ENCODE measurements around the gene HIGD1A.
A peak's percentile ranks its signal among the peaks of the same experiment; 100 is the strongest.

Gene HIGD1A

DNA sequence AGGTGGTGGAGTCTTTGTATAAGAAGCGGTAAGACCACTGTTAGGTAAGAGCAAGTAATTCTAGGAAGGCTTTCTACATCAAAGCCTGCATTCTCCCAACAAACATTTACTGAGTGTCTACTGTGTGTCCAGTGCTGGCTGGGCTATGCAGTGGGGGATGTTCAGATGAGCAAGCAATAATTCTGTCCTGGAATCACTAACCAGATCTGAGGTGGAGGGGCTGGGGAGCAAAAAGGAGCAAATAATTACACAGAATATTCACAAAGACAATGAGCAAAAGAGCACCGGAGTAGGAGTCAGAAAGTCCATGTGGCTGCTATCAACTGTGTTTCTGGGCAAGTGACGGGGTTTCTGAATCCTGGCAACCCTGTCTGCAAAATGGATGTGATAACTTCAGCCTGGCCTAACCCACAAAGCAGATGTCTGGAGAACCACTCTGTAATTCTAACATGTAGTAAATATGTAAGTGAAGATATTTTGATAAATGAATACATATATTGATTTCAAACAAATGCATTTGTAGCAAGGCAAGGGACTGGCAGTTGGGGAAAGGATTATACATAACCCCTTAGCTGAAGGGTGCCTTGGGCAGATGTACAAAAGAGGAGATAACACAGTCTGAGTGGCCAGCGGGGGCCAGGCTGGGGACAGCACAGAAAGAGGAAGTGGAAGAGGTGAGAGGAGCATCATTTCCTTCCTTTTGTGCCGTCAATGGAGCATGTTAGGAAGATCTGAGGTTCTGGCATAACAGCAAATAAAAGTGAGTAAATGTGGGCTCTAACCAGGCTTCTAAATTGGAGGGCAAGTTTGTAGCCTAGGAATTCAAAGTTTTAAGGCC lies 42.6 kb upstream of the HIGD1A start:
- H3K4me2 ChIP-seq = peak overlapping the region; percentile 65 to 94 (median 80)
- H4K20me1 ChIP-seq = no peaks in the 10 kb centered on the region
- peak overlapping the region; percentile 39 to 71 (median 55); a peak in 19 of 22 replicates for H3K9ac ChIP-seq
- H3K36me3 ChIP-seq = no peaks in the 10 kb centered on the region
- H3K27me3 ChIP-seq = no peaks in the 10 kb centered on the region
- peak overlapping the region in 3 of 10 experiments; percentile 2 to 28 (median 15); a peak in 4 of 20 replicates for H3K4me3 ChIP-seq
- TF ChIP-seq Cebpa-rat (IDR thresholded peaks at IDR 0.05) = no peak
- H3K4me1 ChIP-seq = peaks cover 39 to 70% (median 63%) of the 10 kb centered on the region in 10 experiments
- H3K9me3 ChIP-seq (replicated peaks in 1 of 11) = no peaks in the 10 kb centered on the region
- H3K27ac ChIP-seq = peak overlapping the region; percentile 58 to 80 (median 75); a peak in 21 of 22 replicates

- no peak overlapping the region for H3K4me3 ChIP-seq
- H3K9me3 ChIP-seq (replicated peaks in 1 of 11) = no peaks in the 10 kb centered on the region
- H3K27ac ChIP-seq = no peak overlapping the region
- H3K27me3 ChIP-seq = no peaks in the 10 kb centered on the region
- no peaks in the 10 kb centered on the region for H3K36me3 ChIP-seq
- H3K9ac ChIP-seq = no peak overlapping the region
- H4K20me1 ChIP-seq = no peaks in the 10 kb centered on the region
- peak overlapping the region in 8 of 11 experiments; percentile 33 to 59 (median 46); a peak in 15 of 22 replicates for H3K4me2 ChIP-seq
- H3K4me1 ChIP-seq = peaks cover 37 to 64% (median 56%) of the 10 kb centered on the region in 10 experiments
- no peak for TF ChIP-seq Cebpa-rat (IDR thresholded peaks at IDR 0.05)
Measured at GRCh38 chr3:42844815-42845214, 40.5 kb upstream of the HIGD1A start.

DNA sequence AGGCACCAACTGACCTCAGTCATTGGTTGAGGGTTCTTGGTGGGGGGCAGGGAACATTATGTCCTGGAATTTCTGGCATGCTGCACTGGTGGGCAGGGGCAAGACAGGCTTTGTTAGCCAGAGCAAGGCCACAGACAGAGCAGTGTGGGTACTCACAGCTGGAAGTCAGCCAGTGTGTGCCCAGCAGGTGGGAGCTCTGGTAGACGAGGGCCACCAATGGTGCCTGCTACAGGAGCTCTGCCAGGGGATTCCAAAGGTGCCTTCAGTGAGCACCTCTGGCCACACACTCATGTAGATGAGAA lies 40.1 kb upstream of the HIGD1A start:
- H3K4me1 ChIP-seq = peaks cover 37 to 64% (median 57%) of the 10 kb centered on the region in 10 experiments

DNA sequence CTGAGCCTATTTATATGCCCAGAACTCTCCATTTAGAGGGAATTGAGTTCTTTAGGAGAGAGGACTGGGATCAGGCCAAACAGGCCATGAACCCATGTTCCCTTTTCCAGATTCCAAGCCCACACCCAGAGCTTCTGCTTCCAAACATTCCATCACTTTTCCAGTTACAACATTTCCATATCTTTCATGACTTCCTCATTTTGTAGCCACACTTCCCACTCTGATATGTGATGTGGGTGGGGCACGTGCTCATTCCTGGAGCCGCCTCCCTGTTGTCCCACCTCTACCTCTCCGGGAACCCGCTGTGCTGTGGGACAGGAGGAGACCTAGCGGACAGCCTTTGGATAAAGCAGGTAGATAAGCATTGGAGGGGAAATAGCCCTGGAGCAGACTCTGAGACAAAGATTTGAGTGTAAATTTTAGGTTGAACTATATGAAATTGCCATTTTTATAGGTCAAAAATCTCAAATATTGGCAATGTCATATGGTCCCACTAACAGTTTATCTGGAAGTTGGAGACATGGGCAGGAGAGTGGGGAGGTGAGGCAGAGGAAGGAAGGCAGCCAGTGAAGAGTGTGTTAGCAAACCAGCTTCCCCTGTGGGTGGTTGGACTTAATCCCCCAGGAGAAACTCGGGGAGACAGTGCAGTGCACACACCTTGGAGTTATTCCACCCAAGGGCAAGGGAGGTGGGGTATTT lies 39.6 kb upstream of the HIGD1A start:
- H3K9ac ChIP-seq = no peak overlapping the region

More for the DNA sequence above, 40.1 kb upstream of the HIGD1A start:
- H4K20me1 ChIP-seq = no peaks in the 10 kb centered on the region
- H3K27ac ChIP-seq = no peak overlapping the region
- H3K4me3 ChIP-seq = no peak overlapping the region
- H3K36me3 ChIP-seq = no peaks in the 10 kb centered on the region
- no peaks in the 10 kb centered on the region for H3K27me3 ChIP-seq
- H3K9ac ChIP-seq = no peak overlapping the region
- peak overlapping the region in 9 of 11 experiments; percentile 30 to 59 (median 46); a peak in 16 of 22 replicates for H3K4me2 ChIP-seq
- H3K9me3 ChIP-seq (replicated peaks in 1 of 11) = no peaks in the 10 kb centered on the region
- no peak for TF ChIP-seq Cebpa-rat (IDR thresholded peaks at IDR 0.05)

DNA sequence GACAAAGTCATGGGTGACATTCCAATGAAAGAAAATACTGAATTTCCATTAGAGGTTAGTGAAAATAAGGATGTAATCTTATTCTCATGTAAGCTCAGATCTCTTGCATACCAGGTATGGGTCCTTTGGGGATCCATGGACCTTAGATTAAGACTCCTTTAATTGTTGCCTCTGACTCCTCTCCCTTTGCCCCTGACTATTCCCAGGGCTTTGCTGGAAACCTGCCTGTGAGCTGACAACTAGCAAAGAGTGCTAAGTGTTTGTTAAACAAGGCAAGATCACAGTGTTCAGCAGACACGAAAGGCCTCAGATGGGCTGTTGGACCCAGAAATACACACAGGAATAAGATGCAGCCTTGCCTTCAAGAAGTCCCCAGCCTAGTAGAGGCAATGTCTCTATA lies 37.0 kb upstream of the HIGD1A start:
- Histone ChIP-seq H3K9ac (no peak overlapping the region), H4K20me1 (no peaks in the 10 kb centered on the region), H3K36me3 (no peaks in the 10 kb centered on the region), H3K4me3 (no peak overlapping the region), H3K4me1 (peaks cover 17 to 35% (median 31%) of the 10 kb centered on the region in 10 experiments), H3K27me3 (no peaks in the 10 kb centered on the region), H3K27ac (no peak overlapping the region), H3K4me2 (no peak overlapping the region), H3K9me3 (replicated peaks in 1 of 11) (no peaks in the 10 kb centered on the region)
- no peak for TF ChIP-seq Cebpa-rat (IDR thresholded peaks at IDR 0.05)

More for the DNA sequence above, 39.6 kb upstream of the HIGD1A start:
- H3K4me3 ChIP-seq = no peak overlapping the region
- peak overlapping the region; percentile 6 to 59 (median 46); a peak in 20 of 22 replicates for H3K4me2 ChIP-seq
- no peak overlapping the region for H3K27ac ChIP-seq
- H4K20me1 ChIP-seq = no peaks in the 10 kb centered on the region
- no peaks in the 10 kb centered on the region for H3K36me3 ChIP-seq
- H3K4me1 ChIP-seq = peaks cover 37 to 60% (median 54%) of the 10 kb centered on the region in 10 experiments
- no peak for TF ChIP-seq Cebpa-rat (IDR thresholded peaks at IDR 0.05)
- no peaks in the 10 kb centered on the region for H3K27me3 ChIP-seq
- no peaks in the 10 kb centered on the region for H3K9me3 ChIP-seq (replicated peaks in 1 of 11)

DNA sequence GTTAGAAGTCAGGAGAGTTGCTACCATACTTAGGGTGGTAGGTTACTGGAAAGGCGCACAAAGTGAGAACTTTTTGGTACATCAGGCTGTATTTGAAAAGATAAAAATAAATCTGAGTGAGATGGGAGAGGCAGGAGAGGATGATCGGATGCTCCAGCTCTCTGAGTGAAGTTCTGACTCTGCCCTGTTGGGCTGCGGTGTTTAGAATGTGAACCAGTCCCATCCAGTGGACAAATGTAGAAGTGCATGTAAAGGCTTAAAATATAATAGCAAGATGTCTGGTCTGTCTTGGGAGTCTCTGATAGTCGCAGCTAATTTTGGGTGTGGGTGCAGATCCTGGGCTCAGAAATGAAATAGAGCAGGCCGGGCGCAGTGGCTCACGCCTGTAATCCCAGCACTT lies 35.3 kb upstream of the HIGD1A start:
- H3K9me3 ChIP-seq (replicated peaks in 1 of 11) = no peaks in the 10 kb centered on the region
- H3K27ac ChIP-seq = no peak overlapping the region
- no peak overlapping the region for H3K9ac ChIP-seq
- no peaks in the 10 kb centered on the region for H3K36me3 ChIP-seq
- H3K4me1 ChIP-seq = peaks cover 8 to 25% (median 17%) of the 10 kb centered on the region in 10 experiments
- H4K20me1 ChIP-seq = no peaks in the 10 kb centered on the region
- H3K4me2 ChIP-seq = peak overlapping the region in 6 of 11 experiments; percentile 4 to 29 (median 26); a peak in 4 of 22 replicates
- H3K27me3 ChIP-seq = no peaks in the 10 kb centered on the region
- no peak for TF ChIP-seq Cebpa-rat (IDR thresholded peaks at IDR 0.05)
- no peak overlapping the region for H3K4me3 ChIP-seq

DNA sequence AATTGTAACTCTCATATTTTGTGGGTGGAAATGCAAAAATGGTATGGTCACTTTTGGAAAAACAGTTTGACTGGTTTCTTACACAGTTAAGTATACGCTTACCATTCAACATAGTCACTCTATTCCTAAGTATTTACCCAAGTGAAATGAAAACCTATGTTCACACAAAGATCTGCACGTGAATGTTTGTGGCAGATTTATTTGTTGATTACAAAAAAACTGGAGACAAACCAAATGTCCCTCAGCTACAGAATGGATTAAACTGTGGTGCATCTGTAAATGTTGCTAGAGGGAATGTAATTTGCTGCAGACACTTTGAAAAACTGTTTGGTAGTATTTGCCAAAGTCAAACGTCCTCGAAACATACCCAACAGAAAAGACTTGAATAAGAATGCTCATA lies 34.3 kb upstream of the HIGD1A start:
- Histone ChIP-seq H3K27me3 (no peaks in the 10 kb centered on the region), H3K4me1 (peaks cover 5 to 14% (median 8%) of the 10 kb centered on the region in 10 experiments; a peak in 17 of 20 replicates), H3K27ac (no peak overlapping the region), H4K20me1 (no peaks in the 10 kb centered on the region), H3K4me2 (no peak overlapping the region), H3K9me3 (replicated peaks in 1 of 11) (no peaks in the 10 kb centered on the region), H3K4me3 (no peak overlapping the region), H3K36me3 (no peaks in the 10 kb centered on the region), H3K9ac (no peak overlapping the region)
- no peak for TF ChIP-seq Cebpa-rat (IDR thresholded peaks at IDR 0.05)

GRCh38 chr3:42836150-42837123 lies 32.1 kb upstream of the HIGD1A start:
- H3K4me1 ChIP-seq = peaks cover 0 to 12% (median 9%) of the 10 kb centered on the region in 10 experiments; a peak in 12 of 20 replicates
- H3K4me2 ChIP-seq = no peak overlapping the region
- H3K4me3 ChIP-seq = no peak overlapping the region
- H3K9me3 ChIP-seq (replicated peaks in 1 of 11) = no peaks in the 10 kb centered on the region
- H3K36me3 ChIP-seq = no peaks in the 10 kb centered on the region
- H4K20me1 ChIP-seq = no peaks in the 10 kb centered on the region
- H3K9ac ChIP-seq = no peak overlapping the region
- H3K27ac ChIP-seq = no peak overlapping the region
- no peaks in the 10 kb centered on the region for H3K27me3 ChIP-seq
- no peak for TF ChIP-seq Cebpa-rat (IDR thresholded peaks at IDR 0.05)
